HL-60 (cell line): Measurements from ENCODE around the gene FMN1.

Experiments
- DNase-seq, 2 experiments: peaks; one replicate each; pipeline ENCODE4 v3.0.0-alpha.2; 2010 to 2020; ENCODE audit warnings: low read depth in 1 of 2, low spot score in 1 of 2
- H3K27ac ChIP-seq: fragments of 250-450 bp; sonication (Bioruptor Pico); replicated peaks from 2 replicates; pipeline ENCODE4 v1.5.1; 2020; ENCODE audit warnings: mild to moderate bottlenecking, moderate library complexity
- H3K27me3 ChIP-seq: fragments of 250-450 bp; sonication (Bioruptor Pico); 2 replicates; pipeline ENCODE4 v1.5.1; 2021; ENCODE audit warnings: mild to moderate bottlenecking, moderate library complexity; ENCODE audit not compliant: insufficient read depth, poor library complexity, severe bottlenecking
- H3K4me3 ChIP-seq: replicated peaks from 2 replicates; pipeline ENCODE4 v1.5.1; 2011; ENCODE audit warnings: mild to moderate bottlenecking, control low read depth, low read length; ENCODE audit not compliant: insufficient read depth
- CTCF ChIP-seq: IDR thresholded peaks from one replicate; pipeline ENCODE4 v1.5.1; 2011; ENCODE audit warnings: low read length, control low read depth, inconsistent platforms; ENCODE audit not compliant: insufficient read depth
- GABPA ChIP-seq: IDR thresholded peaks from 2 replicates; pipeline ENCODE4 v1.6.1; 2012; ENCODE audit warnings: low read depth
- POLR2AphosphoS5 ChIP-seq: IDR thresholded peaks from 2 replicates; pipeline ENCODE4 v1.6.1; 2012; ENCODE audit warnings: low read depth
- SPI1 ChIP-seq: IDR thresholded peaks from 2 replicates; pipeline ENCODE4 v1.6.1; 2012; ENCODE audit warnings: low read depth, mild to moderate bottlenecking, borderline replicate concordance
- TF ChIP-seq, protein P1 (sequence below): IDR thresholded peaks from 2 replicates; pipeline ENCODE4 v1.6.1; 2012; ENCODE audit warnings: low read depth; ENCODE audit not compliant: insufficient replicate concordance

Gene FMN1

GRCh38 chr15:32861761-32862160 lies 332.8 kb downstream of the FMN1 start:
- DNase-seq, result no peak
- TF ChIP-seq CTCF, result no peak
- no peak for TF ChIP-seq GABPA
- no peak for TF ChIP-seq POLR2AphosphoS5
- TF ChIP-seq, protein P1, sequence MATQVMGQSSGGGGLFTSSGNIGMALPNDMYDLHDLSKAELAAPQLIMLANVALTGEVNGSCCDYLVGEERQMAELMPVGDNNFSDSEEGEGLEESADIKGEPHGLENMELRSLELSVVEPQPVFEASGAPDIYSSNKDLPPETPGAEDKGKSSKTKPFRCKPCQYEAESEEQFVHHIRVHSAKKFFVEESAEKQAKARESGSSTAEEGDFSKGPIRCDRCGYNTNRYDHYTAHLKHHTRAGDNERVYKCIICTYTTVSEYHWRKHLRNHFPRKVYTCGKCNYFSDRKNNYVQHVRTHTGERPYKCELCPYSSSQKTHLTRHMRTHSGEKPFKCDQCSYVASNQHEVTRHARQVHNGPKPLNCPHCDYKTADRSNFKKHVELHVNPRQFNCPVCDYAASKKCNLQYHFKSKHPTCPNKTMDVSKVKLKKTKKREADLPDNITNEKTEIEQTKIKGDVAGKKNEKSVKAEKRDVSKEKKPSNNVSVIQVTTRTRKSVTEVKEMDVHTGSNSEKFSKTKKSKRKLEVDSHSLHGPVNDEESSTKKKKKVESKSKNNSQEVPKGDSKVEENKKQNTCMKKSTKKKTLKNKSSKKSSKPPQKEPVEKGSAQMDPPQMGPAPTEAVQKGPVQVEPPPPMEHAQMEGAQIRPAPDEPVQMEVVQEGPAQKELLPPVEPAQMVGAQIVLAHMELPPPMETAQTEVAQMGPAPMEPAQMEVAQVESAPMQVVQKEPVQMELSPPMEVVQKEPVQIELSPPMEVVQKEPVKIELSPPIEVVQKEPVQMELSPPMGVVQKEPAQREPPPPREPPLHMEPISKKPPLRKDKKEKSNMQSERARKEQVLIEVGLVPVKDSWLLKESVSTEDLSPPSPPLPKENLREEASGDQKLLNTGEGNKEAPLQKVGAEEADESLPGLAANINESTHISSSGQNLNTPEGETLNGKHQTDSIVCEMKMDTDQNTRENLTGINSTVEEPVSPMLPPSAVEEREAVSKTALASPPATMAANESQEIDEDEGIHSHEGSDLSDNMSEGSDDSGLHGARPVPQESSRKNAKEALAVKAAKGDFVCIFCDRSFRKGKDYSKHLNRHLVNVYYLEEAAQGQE, result no peak
- no peak for TF ChIP-seq SPI1
- no peak overlapping the region for H3K27ac ChIP-seq
- H3K4me3 ChIP-seq, result no peak overlapping the region
- peaks cover 2% of the 10 kb centered on the region for H3K27me3 ChIP-seq

GRCh38 chr15:32861174-32861573 lies 333.3 kb downstream of the FMN1 start:
- Histone ChIP-seq H3K27ac (no peak overlapping the region), H3K4me3 (no peak overlapping the region), H3K27me3 (peaks cover 2% of the 10 kb centered on the region)
- TF ChIP-seq, protein P1, result no peak
- TF ChIP-seq POLR2AphosphoS5 (no peak), SPI1 (no peak), GABPA (no peak), CTCF (no peak)
- no peak for DNase-seq

GRCh38 chr15:32859996-32860395 lies 334.5 kb downstream of the FMN1 start:
- peaks cover 2% of the 10 kb centered on the region for H3K27me3 ChIP-seq
- no peak overlapping the region for H3K4me3 ChIP-seq
- H3K27ac ChIP-seq, result no peak overlapping the region
- no peak for DNase-seq
- TF ChIP-seq, protein P1, result no peak
- TF ChIP-seq GABPA (no peak), SPI1 (no peak), POLR2AphosphoS5 (no peak), CTCF (no peak)
